K562 (cell line): ENCODE data around the gene ZDHHC18. TPM values are rescaled to one million over a fixed set of nuclear protein-coding genes. Genes with fewer than 3 reads are reported as not detected.

Experiments
- ATF7 ChIP-seq: fragments of 450-650 bp; IDR thresholded peaks from 2 replicates; pipeline ENCODE4 v1.7.1; 2014; ENCODE audit warnings: mild to moderate bottlenecking, moderate library complexity
- CCNT2 ChIP-seq: IDR thresholded peaks from 2 replicates; pipeline ENCODE4 v1.6.1; 2011; ENCODE audit warnings: borderline replicate concordance, low read depth, mild to moderate bottlenecking, moderate library complexity, mixed read lengths, low read length; ENCODE audit not compliant: insufficient read length; ENCODE audit errors: extremely low read depth
- HOXB6 ChIP-seq: fragments of 250-450 bp; sonication (Bioruptor Pico); IDR thresholded peaks from 2 replicates; pipeline ENCODE4 v1.5.1; 2022; ENCODE audit warnings: mild to moderate bottlenecking, borderline replicate concordance
- JUN ChIP-seq, 2 experiments: sonication (generic) in 1 of 2; formaldehyde crosslinking in 1 of 2; IDR thresholded peaks; 2 replicates each; pipeline versions ENCODE4 v1.6.1 to v1.8.0; 2012 to 2022; ENCODE audit warnings: borderline replicate concordance in 2 of 2, mild to moderate bottlenecking in 2 of 2, improper control_type of control experiment in 1 of 2, low read depth in 1 of 2, low read length in 1 of 2, missing genetic modification reagents in 1 of 2
- KDM5B ChIP-seq: fragments of 200-600 bp; sonication (generic); IDR thresholded peaks from 2 replicates; pipeline ENCODE4 v1.6.1; 2012; ENCODE audit warnings: low read depth, mild to moderate bottlenecking, moderate library complexity, low read length, control low read depth, inconsistent platforms; ENCODE audit not compliant: insufficient replicate concordance
- NR4A1 ChIP-seq, 2 experiments: fragments of 250-450 bp in 1 of 2; fragments of 450-650 bp in 1 of 2; sonication (Bioruptor Pico) in 1 of 2; IDR thresholded peaks; 2 replicates each; pipeline versions ENCODE4 v1.4.0 to v1.6.1; 2016 to 2020; ENCODE audit warnings: mild to moderate bottlenecking in 2 of 2, missing compliant biosample characterization in 1 of 2, missing genetic modification characterization in 1 of 2, moderate library complexity in 1 of 2
- RBBP5 ChIP-seq: fragments of 200-600 bp; sonication (generic); IDR thresholded peaks from 2 replicates; pipeline ENCODE4 v1.6.1; 2012; ENCODE audit warnings: borderline replicate concordance, mild to moderate bottlenecking, low read length, control low read depth, inconsistent platforms; ENCODE audit not compliant: insufficient read depth, poor library complexity, severe bottlenecking
- SIN3A ChIP-seq, 2 experiments: fragments of 150-350 bp in 1 of 2; IDR thresholded peaks; 2 replicates each; pipeline ENCODE4 v1.6.1; 2011 to 2016; ENCODE audit warnings: borderline replicate concordance in 2 of 2, low read depth in 2 of 2, low read length in 2 of 2, mild to moderate bottlenecking in 2 of 2, moderate library complexity in 2 of 2; ENCODE audit not compliant: control insufficient read depth in 1 of 2
- TBP ChIP-seq: optimal IDR thresholded peaks from 2 replicates; pipeline ENCODE3; 2011; ENCODE audit warnings: low read depth, low read length, improper control_type of control experiment
- WHSC1 ChIP-seq: IDR thresholded peaks from one replicate; pipeline ENCODE4 v1.6.1; 2012; ENCODE audit warnings: low read length, control low read depth, inconsistent platforms
- ZFX ChIP-seq: sonication (generic); formaldehyde crosslinking; IDR thresholded peaks from 2 replicates; pipeline ENCODE4 v1.8.0; 2022; ENCODE audit warnings: mild to moderate bottlenecking, missing genetic modification reagents, moderate library complexity
- ZNF354B ChIP-seq: fragments of 250-450 bp; sonication (Bioruptor Pico); IDR thresholded peaks from 2 replicates; pipeline ENCODE4 v1.4.0; 2020
- ZNF766 ChIP-seq: fragments of 200-800 bp; sonication (Bioruptor generic); conservative IDR thresholded peaks from 2 replicates; pipeline ENCODE4 v1.6.1; 2016; ENCODE audit warnings: missing genetic modification characterization, missing compliant biosample characterization
- polyA plus RNA-seq, 8 experiments: library from polyadenylated mRNA; depleted of rRNA in 4 of 8; stranded (reverse) in 5 of 8; unstranded in 3 of 8; fragments of >200 nt; fragmentation: Nextera tagmentation in 2 of 8; fragmentation: Illumina TruSeq in 1 of 8; extraction: Ambion mirVana in 2 of 8; extraction: Trizol in 1 of 8; gene quantifications; 2 replicates each; pipeline versions ENCODE4 v1.2.1 to v1.2.3, GENCODE V29; 2011 to 2014; ENCODE audit warnings: inconsistent platforms in 1 of 8, missing spikeins in 1 of 8
- total RNA-seq, 7 experiments: library from RNA; depleted of rRNA in 6 of 7; stranded (reverse); fragments of >200 nt in 6 of 7; fragmentation: Illumina TruSeq in 2 of 7; extraction: Trizol in 2 of 7; gene quantifications; 2 replicates each; pipeline versions ENCODE4 v1.2.1 to v1.2.3, GENCODE V29; 2011 to 2021; ENCODE audit warnings: low replicate concordance in 1 of 7
- TF ChIP-seq, protein P1 (sequence below), 2 experiments: fragments of 200-800 bp in 1 of 2; sonication (Bioruptor generic) in 1 of 2; sonication (generic) in 1 of 2; formaldehyde crosslinking in 1 of 2; IDR thresholded peaks in 1 of 2; conservative IDR thresholded peaks in 1 of 2; 2 replicates each; pipeline versions ENCODE4 v1.5.0 to v1.6.1; 2016 to 2020; ENCODE audit warnings: missing compliant biosample characterization in 1 of 2, missing genetic modification characterization in 1 of 2, missing genetic modification reagents in 1 of 2
- TF ChIP-seq, protein P2 (sequence below): fragments of 250-450 bp; sonication (Bioruptor Pico); IDR thresholded peaks from 2 replicates; pipeline ENCODE4 v1.4.0; 2020
- TF ChIP-seq, protein P3 (sequence below): fragments of 200-800 bp; sonication (Bioruptor generic); IDR thresholded peaks from 2 replicates; pipeline ENCODE4 v1.6.1; 2017; ENCODE audit warnings: missing genetic modification characterization, missing compliant biosample characterization
- TF ChIP-seq, protein P4 (sequence below), 2 experiments: IDR thresholded peaks; 2 replicates each; pipeline ENCODE4 v1.6.1; 2011; ENCODE audit warnings: borderline replicate concordance in 1 of 2, control low read depth in 1 of 2, low read depth in 1 of 2, low read length in 1 of 2, mild to moderate bottlenecking in 1 of 2, mixed read lengths in 1 of 2, moderate library complexity in 1 of 2; ENCODE audit not compliant: insufficient read depth in 1 of 2, insufficient read length in 1 of 2, poor library complexity in 1 of 2, severe bottlenecking in 1 of 2; ENCODE audit errors: extremely low read depth in 1 of 2

ZDHHC18 gene
- total and polyA plus RNA-seq, 9 of the 15 experiments (the other 6 are each of a cell fraction or from before 2014, with no cell fraction given), result 0.42 to 35.6 (median 15.8) TPM

DNA sequence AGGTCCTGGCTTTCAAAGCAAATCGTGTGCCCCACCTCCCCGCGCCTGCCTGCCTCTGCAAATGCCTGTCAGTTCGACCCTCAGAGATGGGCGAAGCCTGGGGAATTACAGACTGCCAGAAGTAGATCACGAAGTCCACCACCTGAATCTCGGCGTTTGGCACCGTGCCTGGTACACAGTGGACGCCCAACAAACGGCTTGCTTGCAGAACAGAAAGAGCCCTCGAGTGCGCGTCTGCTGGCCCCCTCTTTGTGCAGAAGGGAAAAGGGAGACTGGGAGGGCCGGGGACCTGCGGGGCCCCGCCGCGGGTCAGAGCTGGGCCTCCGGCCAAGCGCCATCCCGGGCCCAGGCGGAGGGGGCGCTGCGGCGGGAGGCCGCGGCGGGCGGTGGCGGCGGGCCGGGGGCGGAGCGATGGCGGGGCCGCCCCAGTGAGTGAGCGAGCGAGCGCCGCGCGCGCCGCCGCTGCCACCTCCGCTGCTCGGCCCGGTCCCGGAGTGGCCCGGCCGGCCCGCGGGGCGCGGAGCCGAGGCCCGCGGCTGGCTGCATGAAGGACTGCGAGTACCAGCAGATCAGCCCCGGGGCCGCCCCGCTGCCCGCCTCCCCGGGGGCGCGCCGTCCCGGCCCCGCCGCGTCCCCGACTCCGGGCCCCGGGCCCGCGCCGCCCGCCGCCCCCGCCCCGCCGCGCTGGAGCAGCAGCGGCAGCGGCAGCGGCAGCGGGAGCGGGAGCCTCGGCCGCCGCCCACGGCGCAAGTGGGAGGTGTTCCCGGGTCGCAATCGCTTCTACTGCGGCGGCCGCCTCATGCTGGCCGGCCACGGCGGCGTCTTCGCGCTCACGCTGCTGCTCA lies at the start of gene ZDHHC18 (continued):
- TF ChIP-seq NR4A1 (CRISPR knock-in tag; IDR thresholded peaks at IDR 0.05), result no peak
- TF ChIP-seq NR4A1 (tag; IDR thresholded peaks at IDR 0.05), result 0 out of 2 replicates have a peak, but pooled peaks have one; percentile 16
- TF ChIP-seq JUN (IDR thresholded peaks at IDR 0.05; ENCODE audit: borderline replicate concordance, low read depth, low read length), result peak; percentile 23; the same call in 1 of the 2 replicates
- TF ChIP-seq JUN (CRISPR knock-in tag; IDR thresholded peaks at IDR 0.05; ENCODE audit: borderline replicate concordance), result no peak
- peak; percentile 73 for TF ChIP-seq KDM5B
- TF ChIP-seq, protein P1, sequence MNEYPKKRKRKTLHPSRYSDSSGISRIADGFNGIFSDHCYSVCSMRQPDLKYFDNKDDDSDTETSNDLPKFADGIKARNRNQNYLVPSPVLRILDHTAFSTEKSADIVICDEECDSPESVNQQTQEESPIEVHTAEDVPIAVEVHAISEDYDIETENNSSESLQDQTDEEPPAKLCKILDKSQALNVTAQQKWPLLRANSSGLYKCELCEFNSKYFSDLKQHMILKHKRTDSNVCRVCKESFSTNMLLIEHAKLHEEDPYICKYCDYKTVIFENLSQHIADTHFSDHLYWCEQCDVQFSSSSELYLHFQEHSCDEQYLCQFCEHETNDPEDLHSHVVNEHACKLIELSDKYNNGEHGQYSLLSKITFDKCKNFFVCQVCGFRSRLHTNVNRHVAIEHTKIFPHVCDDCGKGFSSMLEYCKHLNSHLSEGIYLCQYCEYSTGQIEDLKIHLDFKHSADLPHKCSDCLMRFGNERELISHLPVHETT (CRISPR knock-in tag; conservative IDR thresholded peaks at IDR 0.05 in 1 of 2, IDR thresholded peaks at IDR 0.05 in 1 of 2), result peak in 1 of 2 experiments; percentile 92; a peak in 2 of 4 replicates
- TF ChIP-seq ZNF766 (CRISPR knock-in tag), result peak; percentile 89
- TF ChIP-seq WHSC1, result no peak
- peak; percentile 68 for TF ChIP-seq RBBP5
- peak; percentile 24 for TF ChIP-seq TBP
- no peak for TF ChIP-seq ZNF354B
- TF ChIP-seq HOXB6 (CRISPR knock-in tag), result peak; percentile 28; the same call in 1 of the 2 replicates
- peak; percentile 94 for TF ChIP-seq CCNT2
- peak; percentile 85 for TF ChIP-seq ZFX (CRISPR knock-in tag)
- TF ChIP-seq, protein P2, sequence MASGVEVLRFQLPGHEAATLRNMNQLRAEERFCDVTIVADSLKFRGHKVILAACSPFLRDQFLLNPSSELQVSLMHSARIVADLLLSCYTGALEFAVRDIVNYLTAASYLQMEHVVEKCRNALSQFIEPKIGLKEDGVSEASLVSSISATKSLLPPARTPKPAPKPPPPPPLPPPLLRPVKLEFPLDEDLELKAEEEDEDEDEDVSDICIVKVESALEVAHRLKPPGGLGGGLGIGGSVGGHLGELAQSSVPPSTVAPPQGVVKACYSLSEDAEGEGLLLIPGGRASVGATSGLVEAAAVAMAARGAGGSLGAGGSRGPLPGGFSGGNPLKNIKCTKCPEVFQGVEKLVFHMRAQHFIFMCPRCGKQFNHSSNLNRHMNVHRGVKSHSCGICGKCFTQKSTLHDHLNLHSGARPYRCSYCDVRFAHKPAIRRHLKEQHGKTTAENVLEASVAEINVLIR, result no peak
- TF ChIP-seq, protein P3, sequence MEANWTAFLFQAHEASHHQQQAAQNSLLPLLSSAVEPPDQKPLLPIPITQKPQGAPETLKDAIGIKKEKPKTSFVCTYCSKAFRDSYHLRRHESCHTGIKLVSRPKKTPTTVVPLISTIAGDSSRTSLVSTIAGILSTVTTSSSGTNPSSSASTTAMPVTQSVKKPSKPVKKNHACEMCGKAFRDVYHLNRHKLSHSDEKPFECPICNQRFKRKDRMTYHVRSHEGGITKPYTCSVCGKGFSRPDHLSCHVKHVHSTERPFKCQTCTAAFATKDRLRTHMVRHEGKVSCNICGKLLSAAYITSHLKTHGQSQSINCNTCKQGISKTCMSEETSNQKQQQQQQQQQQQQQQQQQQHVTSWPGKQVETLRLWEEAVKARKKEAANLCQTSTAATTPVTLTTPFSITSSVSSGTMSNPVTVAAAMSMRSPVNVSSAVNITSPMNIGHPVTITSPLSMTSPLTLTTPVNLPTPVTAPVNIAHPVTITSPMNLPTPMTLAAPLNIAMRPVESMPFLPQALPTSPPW, result peak; percentile 72
- TF ChIP-seq, protein P4, sequence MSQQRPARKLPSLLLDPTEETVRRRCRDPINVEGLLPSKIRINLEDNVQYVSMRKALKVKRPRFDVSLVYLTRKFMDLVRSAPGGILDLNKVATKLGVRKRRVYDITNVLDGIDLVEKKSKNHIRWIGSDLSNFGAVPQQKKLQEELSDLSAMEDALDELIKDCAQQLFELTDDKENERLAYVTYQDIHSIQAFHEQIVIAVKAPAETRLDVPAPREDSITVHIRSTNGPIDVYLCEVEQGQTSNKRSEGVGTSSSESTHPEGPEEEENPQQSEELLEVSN (IDR thresholded peaks at IDR 0.05; ENCODE audit: borderline replicate concordance in 1 of 2, extremely low read depth in 1 of 2, insufficient read depth in 1 of 2, insufficient read length in 1 of 2, low read depth in 1 of 2, low read length in 1 of 2, poor library complexity in 1 of 2, severe bottlenecking in 1 of 2), result peak; percentile 39 to 83
- TF ChIP-seq ATF7, result 0 out of 2 replicates have a peak, but pooled peaks have one; percentile 13
- TF ChIP-seq SIN3A (IDR thresholded peaks at IDR 0.05; ENCODE audit: borderline replicate concordance in 2 of 2, control insufficient read depth in 1 of 2, low read depth in 2 of 2, low read length in 2 of 2), result peak in 1 of 2 experiments; percentile 31; a peak in 1 of 4 replicates
